ENCODE data around the gene SNX1.

GRCh38 chr15:64131547-64131946 is 35.8 kb downstream of the SNX1 start:
- TF ChIP-seq, protein P1, sequence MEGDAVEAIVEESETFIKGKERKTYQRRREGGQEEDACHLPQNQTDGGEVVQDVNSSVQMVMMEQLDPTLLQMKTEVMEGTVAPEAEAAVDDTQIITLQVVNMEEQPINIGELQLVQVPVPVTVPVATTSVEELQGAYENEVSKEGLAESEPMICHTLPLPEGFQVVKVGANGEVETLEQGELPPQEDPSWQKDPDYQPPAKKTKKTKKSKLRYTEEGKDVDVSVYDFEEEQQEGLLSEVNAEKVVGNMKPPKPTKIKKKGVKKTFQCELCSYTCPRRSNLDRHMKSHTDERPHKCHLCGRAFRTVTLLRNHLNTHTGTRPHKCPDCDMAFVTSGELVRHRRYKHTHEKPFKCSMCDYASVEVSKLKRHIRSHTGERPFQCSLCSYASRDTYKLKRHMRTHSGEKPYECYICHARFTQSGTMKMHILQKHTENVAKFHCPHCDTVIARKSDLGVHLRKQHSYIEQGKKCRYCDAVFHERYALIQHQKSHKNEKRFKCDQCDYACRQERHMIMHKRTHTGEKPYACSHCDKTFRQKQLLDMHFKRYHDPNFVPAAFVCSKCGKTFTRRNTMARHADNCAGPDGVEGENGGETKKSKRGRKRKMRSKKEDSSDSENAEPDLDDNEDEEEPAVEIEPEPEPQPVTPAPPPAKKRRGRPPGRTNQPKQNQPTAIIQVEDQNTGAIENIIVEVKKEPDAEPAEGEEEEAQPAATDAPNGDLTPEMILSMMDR (IDR thresholded peaks at IDR 0.05), result no peak
- TF ChIP-seq POLR2A (IDR thresholded peaks at IDR 0.05), result no peak

Measured in uterus (tissue), 2 donors.